ENCODE results near the gene GNAS-AS1. TPM values are rescaled to one million over a fixed set of nuclear protein-coding genes. Genes with fewer than 3 reads are reported as not detected.

The GNAS-AS1 gene
- total RNA-seq, 1 donor: 0.43 TPM

GRCh38 chr20:58776109-58776508 is 74.6 kb downstream of the GNAS-AS1 start:
- H3K4me3 ChIP-seq (ENCODE audit: low read depth, low read length): no peak overlapping the region
- no peak for TF ChIP-seq CTCF (IDR thresholded peaks at IDR 0.05; ENCODE audit: insufficient read depth, low read depth, low read length)
- DNase-seq (ENCODE audit: low read depth): no peak

GRCh38 chr20:58775371-58775770 is 75.3 kb downstream of the GNAS-AS1 start:
- no peak for DNase-seq (ENCODE audit: low read depth)
- no peak for TF ChIP-seq CTCF (IDR thresholded peaks at IDR 0.05; ENCODE audit: insufficient read depth, low read depth, low read length)
- H3K4me3 ChIP-seq (ENCODE audit: low read depth, low read length): no peak overlapping the region

- DNase-seq (ENCODE audit: low read depth): no peak
- no peak for TF ChIP-seq CTCF (IDR thresholded peaks at IDR 0.05; ENCODE audit: insufficient read depth, low read depth, low read length)
- no peak overlapping the region for H3K4me3 ChIP-seq (ENCODE audit: low read depth, low read length)
These were observed 75.9 kb downstream of the GNAS-AS1 start for GRCh38 chr20:58774667-58775263.

GRCh38 chr20:58774214-58774613 is 76.5 kb downstream of the GNAS-AS1 start:
- no peak for TF ChIP-seq CTCF (IDR thresholded peaks at IDR 0.05; ENCODE audit: insufficient read depth, low read depth, low read length)
- no peak for DNase-seq (ENCODE audit: low read depth)

GRCh38 chr20:58772786-58773185 is 77.9 kb downstream of the GNAS-AS1 start:
- no peak overlapping the region for H3K4me3 ChIP-seq (ENCODE audit: low read depth, low read length)
- TF ChIP-seq CTCF (IDR thresholded peaks at IDR 0.05; ENCODE audit: insufficient read depth, low read depth, low read length): no peak
- no peak for DNase-seq (ENCODE audit: low read depth)

More at GRCh38 chr20:58774214-58774613, 76.5 kb downstream of the GNAS-AS1 start:
- H3K4me3 ChIP-seq (ENCODE audit: low read depth, low read length): no peak overlapping the region

Small RNAs within 50 kb of the gene (small RNA-seq; reads per million reads assigned to genes)
- gene MIR298: not detected
- not detected for gene RF02127
- gene RF02128: not detected
- gene RF02130: not detected
- not detected for gene RF02131

Other genes with a start within 250 kb of the GNAS-AS1 start
- 25.4 and 34.1 TPM in 2 replicates for gene STX16, start 199.6 kb downstream of the GNAS-AS1 start, total RNA-seq
- 23.7 and 32.5 TPM in 2 replicates for gene NPEPL1, start 158.1 kb downstream of the GNAS-AS1 start, total RNA-seq
- gene GNAS, start 1.8 kb upstream of the GNAS-AS1 start, total RNA-seq: 345 and 361 TPM in 2 replicates
- gene NELFCD, start 130.4 kb upstream of the GNAS-AS1 start, total RNA-seq: 37.7 and 38.9 TPM in 2 replicates
- 79.9 and 92.1 TPM in 2 replicates for gene CTSZ, start 156.4 kb upstream of the GNAS-AS1 start, total RNA-seq
- not detected in 2 replicates for gene TUBB1, start 168.5 kb upstream of the GNAS-AS1 start, total RNA-seq
- gene ATP5F1E, start 181.4 kb upstream of the GNAS-AS1 start, total RNA-seq: 27.2 and 27.7 TPM in 2 replicates
- gene PRELID3B, start 191.9 kb upstream of the GNAS-AS1 start, total RNA-seq: 61.2 and 85.1 TPM in 2 replicates